Stimulated activated CD4-positive, alpha-beta T cell treated with anti-CD3 and anti-CD28 coated beads, Interleukin-4, amount 100 ng/mL, for 4 hours (primary cell): ENCODE measurements around the gene ZNF423.
"Not testable (repeated sequence)": the region's sequence is repeated elsewhere in the genome, so short reads cannot be mapped to it uniquely, and the experiment has no call there.

Source experiments
- DNase-seq, 2 experiments: peaks; one replicate each; pipeline ENCODE4 v3.0.0-alpha.2; 2020

ZNF423 gene

GRCh38 chr16:49688036-49688697 is 167.7 kb downstream of the ZNF423 start:
- no peak for DNase-seq

- no peak for DNase-seq
These were observed 168.4 kb downstream of the ZNF423 start for GRCh38 chr16:49687476-49688002.

- no peak for DNase-seq
These were observed 171.2 kb downstream of the ZNF423 start for GRCh38 chr16:49684696-49685095.

- DNase-seq = no peak
These were observed 173.2 kb downstream of the ZNF423 start for GRCh38 chr16:49682577-49683165.

- DNase-seq = no peak
These were observed 174.6 kb downstream of the ZNF423 start for GRCh38 chr16:49681217-49681883.

- no peak for DNase-seq
These were observed 176.8 kb downstream of the ZNF423 start for GRCh38 chr16:49679095-49679494.

GRCh38 chr16:49677661-49678060 is 178.3 kb downstream of the ZNF423 start:
- not testable (repeated sequence) for DNase-seq

- no peak for DNase-seq
These were observed 180.5 kb downstream of the ZNF423 start for GRCh38 chr16:49675413-49675812.

GRCh38 chr16:49674990-49675389 is 180.9 kb downstream of the ZNF423 start:
- no peak for DNase-seq

GRCh38 chr16:49674351-49674851 is 181.5 kb downstream of the ZNF423 start:
- no peak for DNase-seq

GRCh38 chr16:49673442-49673841 is 182.5 kb downstream of the ZNF423 start:
- DNase-seq = no peak

GRCh38 chr16:49672753-49673152 is 183.2 kb downstream of the ZNF423 start:
- DNase-seq = no peak

GRCh38 chr16:49671333-49671732 is 184.6 kb downstream of the ZNF423 start:
- no peak for DNase-seq

- DNase-seq = no peak
These were observed 185.3 kb downstream of the ZNF423 start for GRCh38 chr16:49670627-49671026.

GRCh38 chr16:49665482-49666230 is 190.3 kb downstream of the ZNF423 start:
- no peak for DNase-seq

- no peak for DNase-seq
These were observed 191.4 kb downstream of the ZNF423 start for GRCh38 chr16:49664221-49665215.

- DNase-seq = no peak
These were observed 192.5 kb downstream of the ZNF423 start for GRCh38 chr16:49663081-49664065.

GRCh38 chr16:49662569-49662968 is 193.3 kb downstream of the ZNF423 start:
- no peak for DNase-seq

GRCh38 chr16:49661465-49662187 is 194.3 kb downstream of the ZNF423 start:
- DNase-seq = no peak

GRCh38 chr16:49660626-49661025 is 195.3 kb downstream of the ZNF423 start:
- DNase-seq = no peak
